ENCODE data around the gene RASGRP4.

- TF ChIP-seq, protein P1, sequence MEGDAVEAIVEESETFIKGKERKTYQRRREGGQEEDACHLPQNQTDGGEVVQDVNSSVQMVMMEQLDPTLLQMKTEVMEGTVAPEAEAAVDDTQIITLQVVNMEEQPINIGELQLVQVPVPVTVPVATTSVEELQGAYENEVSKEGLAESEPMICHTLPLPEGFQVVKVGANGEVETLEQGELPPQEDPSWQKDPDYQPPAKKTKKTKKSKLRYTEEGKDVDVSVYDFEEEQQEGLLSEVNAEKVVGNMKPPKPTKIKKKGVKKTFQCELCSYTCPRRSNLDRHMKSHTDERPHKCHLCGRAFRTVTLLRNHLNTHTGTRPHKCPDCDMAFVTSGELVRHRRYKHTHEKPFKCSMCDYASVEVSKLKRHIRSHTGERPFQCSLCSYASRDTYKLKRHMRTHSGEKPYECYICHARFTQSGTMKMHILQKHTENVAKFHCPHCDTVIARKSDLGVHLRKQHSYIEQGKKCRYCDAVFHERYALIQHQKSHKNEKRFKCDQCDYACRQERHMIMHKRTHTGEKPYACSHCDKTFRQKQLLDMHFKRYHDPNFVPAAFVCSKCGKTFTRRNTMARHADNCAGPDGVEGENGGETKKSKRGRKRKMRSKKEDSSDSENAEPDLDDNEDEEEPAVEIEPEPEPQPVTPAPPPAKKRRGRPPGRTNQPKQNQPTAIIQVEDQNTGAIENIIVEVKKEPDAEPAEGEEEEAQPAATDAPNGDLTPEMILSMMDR (conservative IDR thresholded peaks at IDR 0.05; ENCODE audit: low read depth, low read length) = no peak
- no peak for TF ChIP-seq EZH2 (IDR thresholded peaks at IDR 0.05; ENCODE audit: borderline replicate concordance, low read depth, low read length, poor library complexity, severe bottlenecking)
Observed at GRCh38 chr19:38424272-38424671, 1.7 kb downstream of the RASGRP4 start.

Measured in A673 (cell line).